GM12892 (cell line): ENCODE measurements around the gene ZNF282.

Experiments used
- POLR2A ChIP-seq: IDR thresholded peaks from 2 replicates; pipeline ENCODE4 v1.6.1; 2011; ENCODE audit warnings: low read depth, low read length, control low read depth
- POLR2AphosphoS5 ChIP-seq: IDR thresholded peaks from 2 replicates; pipeline ENCODE4 v1.6.1; 2011; ENCODE audit warnings: low read depth, low read length, control low read depth

GRCh38 chr7:149241696-149242095, 46.4 kb downstream of the ZNF282 start:
- no peak for TF ChIP-seq POLR2A
- TF ChIP-seq POLR2AphosphoS5, result no peak
